GM12875 (cell line): ENCODE measurements around the gene RERE.

ENCODE experiments used
- H3K4me3 ChIP-seq: one replicate; pipeline ENCODE4 v1.5.1; 2011; ENCODE audit warnings: low read depth, low read length, control low read depth
- CTCF ChIP-seq: IDR thresholded peaks from 2 replicates; pipeline ENCODE4 v1.5.1; 2011; ENCODE audit warnings: low read depth, mild to moderate bottlenecking, control low read depth, inconsistent platforms, low read length, moderate library complexity, borderline replicate concordance; ENCODE audit not compliant: insufficient read depth

RERE gene

GRCh38 chr1:8652467-8653046 lies 164.9 kb downstream of the RERE start:
- H3K4me3 ChIP-seq: no peak overlapping the region
- no peak for TF ChIP-seq CTCF

GRCh38 chr1:8651962-8652361 lies 165.5 kb downstream of the RERE start:
- H3K4me3 ChIP-seq: no peak overlapping the region
- TF ChIP-seq CTCF: no peak

DNA sequence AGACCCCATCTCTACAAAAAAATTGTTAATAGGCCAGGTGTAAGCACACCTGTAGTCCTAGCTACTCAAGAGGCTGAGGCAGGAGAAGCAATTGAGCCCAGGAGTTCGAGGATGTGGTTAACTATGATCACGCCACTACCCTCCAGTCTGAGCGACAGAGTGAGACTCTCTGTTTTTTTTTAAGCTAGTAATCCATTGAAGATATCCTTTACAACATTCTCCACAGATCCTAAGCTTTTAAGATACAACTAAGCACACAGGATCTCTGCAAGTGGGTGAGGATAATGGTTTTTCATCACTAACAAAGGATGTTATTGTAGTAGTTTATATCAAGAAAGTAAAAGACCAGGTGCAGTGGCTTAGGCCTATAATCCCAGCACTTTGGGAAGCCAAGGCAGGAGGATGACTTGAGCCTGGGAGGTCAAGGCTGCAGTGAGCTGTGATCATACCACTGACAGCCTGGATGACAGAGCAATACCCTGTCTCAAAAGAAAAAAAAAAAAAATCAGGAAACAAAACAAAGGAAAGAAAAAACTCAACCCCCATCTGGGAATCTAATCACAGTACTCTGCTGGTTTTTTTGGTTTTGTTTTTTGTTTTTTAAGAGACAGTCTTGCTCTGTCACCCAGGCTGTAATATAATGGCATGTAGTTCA lies 166.1 kb downstream of the RERE start:
- TF ChIP-seq CTCF: no peak
- no peak overlapping the region for H3K4me3 ChIP-seq

DNA sequence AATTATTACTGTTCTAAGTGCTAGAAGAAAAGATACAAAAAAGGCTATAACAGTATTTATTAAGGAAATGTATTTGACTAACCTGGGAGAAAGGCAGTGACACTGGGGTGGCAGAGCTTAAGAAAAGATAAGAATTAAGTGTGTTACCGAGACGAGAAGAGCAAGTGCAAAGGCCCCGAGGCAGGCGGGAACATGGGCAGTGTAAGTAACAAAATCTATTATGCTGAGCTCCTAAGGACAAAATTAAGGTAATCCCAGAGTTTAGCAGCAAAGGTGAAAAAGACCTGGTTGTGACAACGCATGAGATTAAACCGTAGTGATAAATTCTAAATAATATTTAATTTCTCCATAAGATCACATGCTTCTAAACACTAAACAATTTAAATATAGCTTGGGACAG lies 167.6 kb downstream of the RERE start:
- H3K4me3 ChIP-seq: no peak overlapping the region
- no peak for TF ChIP-seq CTCF

- no peak for TF ChIP-seq CTCF
- no peak overlapping the region for H3K4me3 ChIP-seq
Observed at GRCh38 chr1:8649027-8649426, 168.4 kb downstream of the RERE start.

- TF ChIP-seq CTCF: no peak
- H3K4me3 ChIP-seq: no peak overlapping the region
Observed at GRCh38 chr1:8646996-8647395, 170.4 kb downstream of the RERE start.

DNA sequence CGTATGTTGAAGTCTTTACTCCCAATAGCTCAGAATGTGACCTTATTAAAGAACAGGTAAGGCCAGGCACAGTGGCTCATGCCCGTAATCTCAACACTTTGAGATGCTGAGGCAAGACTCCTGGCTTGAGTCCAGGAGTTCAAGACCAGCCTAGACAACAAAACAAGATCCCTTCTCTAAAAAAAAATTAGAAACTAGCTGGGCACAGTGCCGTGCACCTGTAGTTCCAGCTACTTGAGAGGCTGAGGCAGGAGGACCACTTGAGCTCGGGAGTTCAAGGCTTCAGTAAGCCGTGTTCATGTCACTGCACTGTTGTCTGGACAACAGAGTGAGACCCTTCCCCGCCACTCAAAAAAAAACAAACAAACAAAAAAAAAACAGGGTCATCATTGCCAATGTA lies 171.3 kb downstream of the RERE start:
- no peak for TF ChIP-seq CTCF
- no peak overlapping the region for H3K4me3 ChIP-seq
